Activated T-cell treated with anti-CD3 and anti-CD28 coated beads, Interleukin-2, amount 50 U/mL, for 72 hours (primary cell): ENCODE data around the gene NUDT16L1. TPM values are rescaled to one million over a fixed set of nuclear protein-coding genes. Genes with fewer than 3 reads are reported as not detected.

Experiments used
- ATAC-seq, 2 donors: fragments of 150-1000 bp; cut with Tn5 transposase; replicated peaks in 1 of 2; 2 replicates each; pipeline ENCODE4 v1.10.0; 2021; ENCODE audit warnings: moderate library complexity in 2 of 2, mild to moderate bottlenecking in 1 of 2
- DNase-seq, 2 donors: peaks; one replicate each; pipeline ENCODE4 v3.0.0; 2021 to 2022; ENCODE audit warnings: mixed read lengths in 1 of 2
- H3K27ac Mint-ChIP-seq: one replicate; pipeline ENCODE4 v1.8.0; 2022; ENCODE audit warnings: mild to moderate bottlenecking, moderate library complexity, mixed read lengths
- H3K27me3 Mint-ChIP-seq: one replicate; pipeline ENCODE4 v1.8.0; 2022; ENCODE audit warnings: low read depth, mixed read lengths
- H3K36me3 Mint-ChIP-seq, 2 donors: one replicate each; pipeline ENCODE4 v1.8.0; 2022; ENCODE audit warnings: mixed read lengths in 2 of 2, mild to moderate bottlenecking in 1 of 2; ENCODE audit not compliant: insufficient read depth in 2 of 2
- H3K4me1 Mint-ChIP-seq: one replicate; pipeline ENCODE4 v1.8.0; 2022; ENCODE audit warnings: low read depth, mixed read lengths
- H3K4me3 Mint-ChIP-seq, 2 donors: one replicate each; pipeline ENCODE4 v1.8.0; 2022; ENCODE audit warnings: mild to moderate bottlenecking in 2 of 2, mixed read lengths in 2 of 2, moderate library complexity in 2 of 2
- H3K9me3 Mint-ChIP-seq, 2 donors: one replicate each; pipeline ENCODE4 v1.8.0; 2022; ENCODE audit warnings: mixed read lengths in 2 of 2
- total RNA-seq, 2 donors: library from RNA; stranded (reverse); gene quantifications; one replicate each; pipeline ENCODE4 v1.2.3, GENCODE V29; 2022

NUDT16L1 gene
- total RNA-seq, 2 donors from 2014 or later: 22.8 to 28.0 TPM

- H3K27ac Mint-ChIP-seq: no peak overlapping the region
- H3K36me3 Mint-ChIP-seq: peaks cover 0 to 8% of the 10 kb centered on the region in 2 donors
- no peaks in the 10 kb centered on the region for H3K9me3 Mint-ChIP-seq
- H3K27me3 Mint-ChIP-seq: no peaks in the 10 kb centered on the region
- peaks cover 35% of the 10 kb centered on the region for H3K4me1 Mint-ChIP-seq
- no peak for DNase-seq
- H3K4me3 Mint-ChIP-seq: no peak overlapping the region
- ATAC-seq: no peak
Observed at GRCh38 chr16:4656695-4657686, 36.4 kb upstream of the NUDT16L1 start.

- DNase-seq (no peak), ATAC-seq (no peak)
- Mint-ChIP-seq H3K4me3 (peak overlapping the region; percentile 41 to 49), H3K27me3 (no peaks in the 10 kb centered on the region), H3K36me3 (peaks cover 0 to 9% of the 10 kb centered on the region in 2 donors), H3K4me1 (peaks cover 60% of the 10 kb centered on the region), H3K9me3 (no peaks in the 10 kb centered on the region), H3K27ac (no peak overlapping the region)
Observed at GRCh38 chr16:4659363-4660353, 33.7 kb upstream of the NUDT16L1 start.

DNA sequence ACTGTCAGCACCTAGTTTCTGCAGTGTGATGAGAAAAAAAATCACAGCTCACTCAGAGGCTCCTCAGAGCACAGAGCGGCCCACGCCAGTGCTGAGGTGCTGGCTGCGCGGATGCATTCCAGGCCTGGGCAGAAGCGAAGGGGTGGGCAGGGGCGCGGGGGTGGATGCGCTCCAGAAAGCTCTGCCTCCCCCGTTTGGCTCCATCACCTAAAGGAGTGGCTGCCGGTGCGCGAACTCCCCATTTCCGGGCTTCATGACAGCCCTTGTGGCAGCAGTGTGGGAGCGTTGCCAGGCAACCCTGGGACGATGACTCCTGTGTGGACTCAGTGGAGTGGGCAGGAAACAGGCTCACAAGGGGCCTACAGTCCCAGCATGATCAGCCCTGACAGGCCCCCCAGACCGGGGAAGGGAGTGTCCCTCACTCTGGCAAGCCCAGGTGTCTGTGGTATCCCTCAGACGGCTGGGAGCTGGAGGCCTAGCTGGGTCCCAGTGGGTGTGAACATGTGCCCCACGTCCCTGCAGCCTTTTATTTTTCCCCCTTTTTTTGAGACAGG is 32.8 kb upstream of the NUDT16L1 start:
- peaks cover 68% of the 10 kb centered on the region for H3K4me1 Mint-ChIP-seq
- H3K27ac Mint-ChIP-seq: peak overlapping the region; percentile 90
- peak; percentile 80 to 89 for DNase-seq
- peak; percentile 83 to 91 for ATAC-seq
- peak overlapping the region; percentile 26 to 49 for H3K4me3 Mint-ChIP-seq
- H3K9me3 Mint-ChIP-seq: no peaks in the 10 kb centered on the region
- peaks cover 0 to 9% of the 10 kb centered on the region in 2 donors for H3K36me3 Mint-ChIP-seq
- H3K27me3 Mint-ChIP-seq: no peaks in the 10 kb centered on the region

- DNase-seq: no peak
- peaks cover 68% of the 10 kb centered on the region for H3K4me1 Mint-ChIP-seq
Observed at GRCh38 chr16:4661661-4662060, 31.7 kb upstream of the NUDT16L1 start.

GRCh38 chr16:4663465-4663776 is 29.9 kb upstream of the NUDT16L1 start:
- H3K4me3 Mint-ChIP-seq: peak overlapping the region; percentile 38 to 71

More at GRCh38 chr16:4661661-4662060, 31.7 kb upstream of the NUDT16L1 start:
- Mint-ChIP-seq H3K27me3 (no peaks in the 10 kb centered on the region), H3K36me3 (peaks cover 0 to 4% of the 10 kb centered on the region in 2 donors), H3K27ac (no peak overlapping the region), H3K4me3 (no peak overlapping the region), H3K9me3 (no peaks in the 10 kb centered on the region)
- no peak for ATAC-seq

GRCh38 chr16:4663777-4664465 is 29.4 kb upstream of the NUDT16L1 start:
- DNase-seq (peak in 1 of 2 donors; percentile 18), ATAC-seq (no peak)
- peaks cover 64% of the 10 kb centered on the region for H3K4me1 Mint-ChIP-seq
- no peaks in the 10 kb centered on the region for H3K27me3 Mint-ChIP-seq
- peak overlapping the region; percentile 69 to 71 for H3K4me3 Mint-ChIP-seq
- H3K36me3 Mint-ChIP-seq: peaks cover 0 to 4% of the 10 kb centered on the region in 2 donors
- no peaks in the 10 kb centered on the region for H3K9me3 Mint-ChIP-seq
- H3K27ac Mint-ChIP-seq: peak overlapping the region; percentile 75

More at GRCh38 chr16:4663465-4663776, 29.9 kb upstream of the NUDT16L1 start:
- Mint-ChIP-seq H3K27me3 (no peaks in the 10 kb centered on the region), H3K27ac (peak overlapping the region; percentile 61), H3K9me3 (no peaks in the 10 kb centered on the region), H3K36me3 (peaks cover 0 to 4% of the 10 kb centered on the region in 2 donors), H3K4me1 (peaks cover 68% of the 10 kb centered on the region)
- DNase-seq (no peak), ATAC-seq (no peak)

DNA sequence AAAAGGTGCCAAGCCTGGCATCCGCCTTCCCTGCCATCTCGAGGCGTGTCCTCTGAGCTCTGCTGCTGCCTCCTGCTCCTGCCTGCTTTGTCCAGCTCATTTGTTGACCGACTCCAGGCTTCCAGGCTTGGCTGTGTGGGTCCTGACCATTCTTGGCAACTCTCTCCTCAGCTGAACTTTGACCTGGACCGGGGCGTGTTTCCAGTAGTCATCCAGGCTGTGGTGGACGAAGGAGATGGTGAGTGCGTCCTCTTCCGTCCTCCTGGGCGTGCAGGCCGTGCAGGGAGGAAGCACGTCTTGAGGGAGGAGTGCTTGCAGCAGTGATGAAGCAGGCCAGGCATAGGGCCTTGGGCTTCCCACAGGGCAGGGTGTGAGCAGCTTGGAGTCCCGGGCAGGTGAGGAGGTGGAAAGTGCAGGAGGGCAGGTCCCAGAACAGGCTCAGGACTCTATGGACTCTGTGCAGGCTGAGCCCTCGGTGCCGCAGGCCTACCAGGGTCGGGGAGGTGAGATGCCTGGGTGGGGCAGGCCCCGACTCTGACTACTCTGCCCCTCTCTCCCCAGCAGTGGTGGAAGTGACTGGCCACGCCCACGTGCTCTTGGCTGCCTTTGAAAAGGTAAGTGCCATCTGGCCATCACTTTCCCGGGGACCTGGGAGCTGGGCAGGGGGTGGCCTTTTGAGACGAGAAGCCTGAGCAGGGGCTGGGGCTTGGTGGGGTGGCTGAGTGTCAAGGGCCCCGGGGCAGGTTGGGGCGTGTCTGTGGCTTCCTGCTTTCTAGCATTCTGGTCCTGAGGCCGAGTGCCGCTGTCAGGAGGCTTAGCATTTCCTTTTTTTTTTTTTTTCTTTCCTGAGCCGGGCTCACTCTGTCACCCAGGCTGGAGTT is 28.6 kb upstream of the NUDT16L1 start:
- peak overlapping the region; percentile 75 for H3K27ac Mint-ChIP-seq
- H3K9me3 Mint-ChIP-seq: no peaks in the 10 kb centered on the region
- H3K36me3 Mint-ChIP-seq: peaks cover 0 to 7% of the 10 kb centered on the region in 2 donors
- H3K4me3 Mint-ChIP-seq: peak overlapping the region; percentile 69 to 71
- DNase-seq (peak; percentile 55 to 70), ATAC-seq (peak; percentile 63 to 70)
- no peaks in the 10 kb centered on the region for H3K27me3 Mint-ChIP-seq
- peaks cover 56% of the 10 kb centered on the region for H3K4me1 Mint-ChIP-seq

DNA sequence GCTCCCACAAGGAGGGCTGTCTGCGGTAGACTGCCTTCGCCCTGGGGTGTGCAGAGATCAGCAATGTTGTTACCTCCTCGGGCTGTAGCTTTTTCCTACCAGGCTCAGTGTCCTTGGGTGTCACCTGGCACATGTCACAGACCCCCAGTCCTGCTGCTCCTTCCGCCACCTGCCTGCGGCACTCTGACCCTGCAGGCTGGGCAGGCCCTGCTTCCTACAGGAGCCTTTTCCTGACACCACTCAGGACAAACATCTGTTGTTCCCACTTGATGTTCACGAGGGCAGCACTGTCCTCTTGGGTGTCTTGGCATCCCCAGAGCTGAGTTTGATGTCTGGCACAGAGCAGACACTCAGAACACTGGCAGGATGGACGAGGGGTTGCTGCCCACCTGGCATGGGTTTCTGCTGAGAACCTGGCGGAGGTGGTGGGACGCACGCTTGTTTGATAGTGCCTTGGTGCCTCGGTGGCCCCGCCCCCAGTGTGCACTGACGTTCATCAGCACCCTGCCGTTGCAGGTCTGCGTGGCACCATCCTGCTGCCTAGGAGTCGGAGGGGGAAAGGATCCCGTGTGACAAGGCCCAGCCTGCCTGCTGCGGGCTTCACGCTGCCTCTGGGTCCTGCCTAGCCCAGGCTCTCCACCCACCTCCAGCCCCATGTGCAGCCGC is 26.7 kb upstream of the NUDT16L1 start:
- H3K9me3 Mint-ChIP-seq: no peaks in the 10 kb centered on the region
- ATAC-seq (no peak), DNase-seq (no peak)
- no peak overlapping the region for H3K4me3 Mint-ChIP-seq
- peaks cover 37% of the 10 kb centered on the region for H3K4me1 Mint-ChIP-seq
- H3K36me3 Mint-ChIP-seq: peaks cover 0 to 7% of the 10 kb centered on the region in 2 donors
- H3K27me3 Mint-ChIP-seq: no peaks in the 10 kb centered on the region
- no peak overlapping the region for H3K27ac Mint-ChIP-seq

DNA sequence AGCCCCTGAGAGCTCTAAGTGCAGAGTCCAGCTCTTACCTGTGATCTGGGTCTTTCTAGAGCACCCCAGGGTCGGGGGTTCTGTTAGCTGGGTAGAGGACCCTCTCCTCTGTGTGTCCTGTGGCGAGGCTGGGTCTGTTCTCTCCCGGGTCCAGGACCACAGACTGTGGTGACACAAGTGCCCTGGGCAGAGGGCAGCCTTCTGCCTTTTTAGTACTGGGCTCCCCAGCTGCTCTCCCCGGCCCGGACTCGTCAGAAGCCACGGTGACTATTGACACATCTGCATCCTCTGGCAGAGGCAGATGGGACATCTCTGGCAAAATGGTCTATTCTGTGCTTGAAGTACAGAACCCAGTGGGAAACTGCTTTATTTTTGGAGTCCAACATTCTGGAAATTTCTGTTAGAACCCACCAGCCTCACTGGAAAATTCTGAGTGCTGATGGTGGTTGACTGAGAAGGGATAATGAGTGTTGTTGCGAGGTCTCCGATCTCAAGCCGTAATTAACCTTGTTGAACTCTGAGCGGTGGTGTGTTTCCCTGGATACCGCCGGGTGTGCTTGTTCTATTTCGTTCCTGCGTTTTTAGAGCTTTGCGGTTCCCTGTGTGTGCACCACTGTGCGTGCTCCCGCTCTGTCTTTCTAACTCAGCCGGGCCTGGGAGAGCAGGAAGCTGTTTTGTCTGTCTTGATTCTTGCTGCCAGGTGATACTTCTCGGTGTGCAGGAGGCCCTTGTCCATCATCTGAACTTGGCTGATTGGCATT is 26.0 kb upstream of the NUDT16L1 start:
- no peak overlapping the region for H3K4me3 Mint-ChIP-seq
- H3K27me3 Mint-ChIP-seq: no peaks in the 10 kb centered on the region
- no peak for DNase-seq
- H3K9me3 Mint-ChIP-seq: no peaks in the 10 kb centered on the region
- H3K27ac Mint-ChIP-seq: no peak overlapping the region
- peaks cover 0 to 7% of the 10 kb centered on the region in 2 donors for H3K36me3 Mint-ChIP-seq
- H3K4me1 Mint-ChIP-seq: peaks cover 31% of the 10 kb centered on the region
- ATAC-seq: no peak

- Mint-ChIP-seq H3K27me3 (no peaks in the 10 kb centered on the region), H3K4me3 (no peak overlapping the region), H3K36me3 (peaks cover 0 to 7% of the 10 kb centered on the region in 2 donors), H3K9me3 (no peaks in the 10 kb centered on the region), H3K4me1 (peaks cover 21% of the 10 kb centered on the region), H3K27ac (no peak overlapping the region)
- DNase-seq (no peak), ATAC-seq (no peak)
Observed at GRCh38 chr16:4668313-4668960, 24.9 kb upstream of the NUDT16L1 start.
